ENCODE data around the gene CASZ1. TPM values are rescaled to one million over a fixed set of nuclear protein-coding genes. Genes with fewer than 3 reads are reported as not detected.

CASZ1 gene
- total RNA-seq, 1 experiment from 2014 or later = 3.9 TPM

GRCh38 chr1:10825592-10825991 is 29.1 kb upstream of the CASZ1 start:
- no peak overlapping the region for H3K9ac ChIP-seq (ENCODE audit: extremely low read depth, insufficient read length, low read length)
- H2BK5ac ChIP-seq (ENCODE audit: insufficient read length, low read length) = no peak overlapping the region
- H2AFZ ChIP-seq (ENCODE audit: low read length) = no peak overlapping the region
- no peak overlapping the region for H3K27ac ChIP-seq (ENCODE audit: insufficient read length, low read depth, low read length)
- H2BK120ac ChIP-seq (ENCODE audit: low read depth, low read length, poor library complexity, severe bottlenecking) = no peak overlapping the region
- H3K27me3 ChIP-seq (ENCODE audit: insufficient read depth, low read length) = no peaks in the 10 kb centered on the region
- no peak overlapping the region for H4K5ac ChIP-seq (ENCODE audit: insufficient read length, low read depth, low read length)
- no peak overlapping the region for H2BK20ac ChIP-seq (ENCODE audit: low read depth, low read length, poor library complexity, severe bottlenecking)
- no peaks in the 10 kb centered on the region for H3K23me2 ChIP-seq (ENCODE audit: insufficient read length, low read depth, low read length, poor library complexity, severe bottlenecking)
- H3K9me3 Mint-ChIP-seq = no peaks in the 10 kb centered on the region
- H3K4me2 ChIP-seq (ENCODE audit: insufficient read depth, insufficient read length, low read length) = no peak overlapping the region
- no peak overlapping the region for H3K4me3 Mint-ChIP-seq
- TF ChIP-seq CTCF (conservative IDR thresholded peaks at IDR 0.05) = no peak
- H3K56ac ChIP-seq (ENCODE audit: insufficient read length, low read depth, low read length) = no peak overlapping the region
- H3K79me1 ChIP-seq (ENCODE audit: insufficient read depth, low read depth, low read length, poor library complexity, severe bottlenecking) = no peaks in the 10 kb centered on the region
- no peak overlapping the region for H3K4ac ChIP-seq (ENCODE audit: low read depth, low read length)
- H3K36me3 Mint-ChIP-seq (ENCODE audit: insufficient read depth in 1 of 3, low read depth in 3 of 3) = no peaks in the 10 kb centered on the region
- H3K79me2 ChIP-seq (ENCODE audit: insufficient read depth, low read length) = no peaks in the 10 kb centered on the region
- no peak overlapping the region for H2BK15ac ChIP-seq (ENCODE audit: low read depth, low read length)
- no peak overlapping the region for H4K91ac ChIP-seq (ENCODE audit: insufficient read length, low read depth, low read length)
- no peak overlapping the region for H2AK5ac ChIP-seq (ENCODE audit: insufficient read length, low read length)
- DNase-seq = no peak
- peaks cover 9% of the 10 kb centered on the region for H3K27me3 Mint-ChIP-seq (ENCODE audit: low read depth)
- H3K14ac ChIP-seq (ENCODE audit: insufficient read depth, low read length) = no peak overlapping the region
- H3K4me1 Mint-ChIP-seq = peaks cover 14 to 45% of the 10 kb centered on the region in 2 experiments
- no peak overlapping the region for H2BK12ac ChIP-seq (ENCODE audit: insufficient read length, low read depth, low read length)
- no peaks in the 10 kb centered on the region for H4K20me1 ChIP-seq (ENCODE audit: control insufficient read depth, insufficient read depth, insufficient read length)
- no CpG with 5 or more reads among the region's 6 CpGs for WGBS (ENCODE audit: extremely low coverage, insufficient read length, low lambda C conversion rate)
- no peak overlapping the region for H3K18ac ChIP-seq (ENCODE audit: insufficient read length, low read depth, low read length)
- no peak overlapping the region for H3T11ph ChIP-seq (ENCODE audit: low read length)
- no peak overlapping the region for H4K8ac ChIP-seq (replicated peaks; ENCODE audit: insufficient read length, low read depth, low read length)
- no peak overlapping the region for H3K27ac Mint-ChIP-seq
- no peaks in the 10 kb centered on the region for H3K9me3 ChIP-seq (ENCODE audit: control insufficient read depth, low read depth, low read length)
- H3K23ac ChIP-seq (ENCODE audit: insufficient read length, low read depth, low read length) = no peak overlapping the region
- no peaks in the 10 kb centered on the region for H3K4me1 ChIP-seq (ENCODE audit: insufficient read depth, low read length)

Measured in H9 (cell line).